OCI-LY1 (cell line): ENCODE measurements around the gene MOB2.

ENCODE experiments used
- H2AFZ ChIP-seq: fragments of 200-600 bp; sonication (generic), shearing (Covaris generic); 2 replicates; pipeline ENCODE4 v1.6.0; 2014; ENCODE audit warnings: antibody characterized with exemption, mild to moderate bottlenecking, low read length
- H3F3A ChIP-seq: fragments of 200-600 bp; sonication (generic), shearing (Covaris generic); 2 replicates; pipeline ENCODE4 v1.6.0; 2014; ENCODE audit warnings: mild to moderate bottlenecking, antibody characterized with exemption, low read length, moderate library complexity; ENCODE audit not compliant: insufficient read depth
- H3K27ac ChIP-seq: fragments of 200-600 bp; sonication (generic); 2 replicates; pipeline ENCODE4 v1.5.1; 2014; ENCODE audit warnings: low read length, mixed run types, mild to moderate bottlenecking, low read depth; ENCODE audit not compliant: poor library complexity, severe bottlenecking
- H3K27me3 ChIP-seq: fragments of 200-600 bp; sonication (generic); 2 replicates; pipeline ENCODE4 v1.6.0; 2014; ENCODE audit warnings: antibody characterized with exemption, mild to moderate bottlenecking, low read length, moderate library complexity; ENCODE audit not compliant: insufficient read depth
- H3K36me3 ChIP-seq: fragments of 200-600 bp; sonication (generic); 2 replicates; pipeline ENCODE4 v1.6.1; 2014; ENCODE audit warnings: mild to moderate bottlenecking, antibody characterized with exemption, low read length, moderate library complexity, mixed read lengths; ENCODE audit not compliant: insufficient read depth
- H3K4me1 ChIP-seq: fragments of 200-600 bp; sonication (generic); 2 replicates; pipeline ENCODE4 v1.5.1; 2014; ENCODE audit warnings: mild to moderate bottlenecking, low read length, moderate library complexity; ENCODE audit not compliant: insufficient read depth, severe bottlenecking
- H3K4me2 ChIP-seq: fragments of 200-600 bp; sonication (generic), shearing (Covaris generic); 2 replicates; pipeline ENCODE4 v1.6.1; 2014; ENCODE audit warnings: low read length
- H3K4me3 ChIP-seq: fragments of 200-600 bp; sonication (generic); 2 replicates; pipeline ENCODE4 v1.5.1; 2014; ENCODE audit warnings: low read length, low read depth, mild to moderate bottlenecking, mixed read lengths; ENCODE audit not compliant: poor library complexity, severe bottlenecking
- H3K79me2 ChIP-seq: fragments of 200-600 bp; shearing (Covaris generic); 2 replicates; pipeline ENCODE4 v1.6.1; 2016; ENCODE audit warnings: mixed run types, low read length, mixed read lengths; ENCODE audit not compliant: insufficient read depth
- H3K9ac ChIP-seq: fragments of 200-600 bp; sonication (generic), shearing (Covaris generic); 2 replicates; pipeline ENCODE4 v1.6.1; 2014; ENCODE audit warnings: mild to moderate bottlenecking, low read length, mixed read lengths
- H3K9me2 ChIP-seq: fragments of 200-600 bp; sonication (generic), shearing (Covaris generic); 2 replicates; pipeline ENCODE4 v1.6.1; 2014; ENCODE audit warnings: low read depth, mild to moderate bottlenecking, low read length, mixed read lengths
- H3K9me3 ChIP-seq: fragments of 200-600 bp; shearing (Covaris generic); 2 replicates; pipeline ENCODE4 v1.6.1; 2014; ENCODE audit warnings: low read length, mixed read lengths
- H4K20me1 ChIP-seq: fragments of 200-600 bp; sonication (generic), shearing (Covaris generic); 2 replicates; pipeline ENCODE4 v1.6.0; 2016; ENCODE audit warnings: mild to moderate bottlenecking, low read length; ENCODE audit not compliant: insufficient read depth
- CTCF ChIP-seq: fragments of 200-600 bp; sonication (generic), shearing (Covaris generic); IDR thresholded peaks from 2 replicates; pipeline ENCODE4 v1.5.1; 2017; ENCODE audit warnings: mild to moderate bottlenecking, antibody characterized with exemption, low read length, moderate library complexity, mixed read lengths
- EZH2 ChIP-seq: fragments of 200-600 bp; sonication (generic), shearing (Covaris generic); IDR thresholded peaks from 2 replicates; pipeline ENCODE4 v1.8.0; 2017; ENCODE audit warnings: borderline replicate concordance, mixed run types, mild to moderate bottlenecking, antibody characterized with exemption, low read length, moderate library complexity, mixed read lengths

Gene MOB2

GRCh38 chr11:1453611-1454034 lies 33.0 kb downstream of the MOB2 start:
- Histone ChIP-seq H3K27ac (no peak overlapping the region), H3K36me3 (no peaks in the 10 kb centered on the region), H3K9ac (no peak overlapping the region), H3K27me3 (peaks cover 5% of the 10 kb centered on the region), H3K4me2 (no peak overlapping the region), H3K9me2 (no peaks in the 10 kb centered on the region), H3K4me1 (no peaks in the 10 kb centered on the region), H2AFZ (no peak overlapping the region), H4K20me1 (no peaks in the 10 kb centered on the region), H3K9me3 (no peaks in the 10 kb centered on the region), H3K4me3 (no peak overlapping the region), H3F3A (no peaks in the 10 kb centered on the region), H3K79me2 (no peaks in the 10 kb centered on the region)
- TF ChIP-seq CTCF: peak; percentile 81
- no peak for TF ChIP-seq EZH2

- no peaks in the 10 kb centered on the region for H3K4me1 ChIP-seq
- no peak overlapping the region for H3K4me2 ChIP-seq
- TF ChIP-seq EZH2 (no peak), CTCF (no peak)
- H3K9me2 ChIP-seq: no peaks in the 10 kb centered on the region
- no peaks in the 10 kb centered on the region for H3F3A ChIP-seq
- H3K9me3 ChIP-seq: no peaks in the 10 kb centered on the region
- H4K20me1 ChIP-seq: no peaks in the 10 kb centered on the region
- no peak overlapping the region for H2AFZ ChIP-seq
- no peak overlapping the region for H3K27ac ChIP-seq
- no peaks in the 10 kb centered on the region for H3K36me3 ChIP-seq
- peaks cover 5% of the 10 kb centered on the region; the same call in 1 of the 2 replicates for H3K27me3 ChIP-seq
- no peak overlapping the region for H3K9ac ChIP-seq
- no peaks in the 10 kb centered on the region for H3K79me2 ChIP-seq
- H3K4me3 ChIP-seq: no peak overlapping the region
These were observed 33.8 kb downstream of the MOB2 start for GRCh38 chr11:1452744-1453143.

GRCh38 chr11:1451781-1452470 lies 34.7 kb downstream of the MOB2 start:
- no peak overlapping the region for H3K4me3 ChIP-seq
- H3K36me3 ChIP-seq: no peaks in the 10 kb centered on the region
- TF ChIP-seq CTCF: no peak
- no peak for TF ChIP-seq EZH2
- no peak overlapping the region for H3K9ac ChIP-seq
- peaks cover 5% of the 10 kb centered on the region; the same call in 1 of the 2 replicates for H3K27me3 ChIP-seq
- no peaks in the 10 kb centered on the region for H3K79me2 ChIP-seq
- no peak overlapping the region for H3K27ac ChIP-seq
- H3K9me3 ChIP-seq: no peaks in the 10 kb centered on the region
- no peak overlapping the region for H3K4me2 ChIP-seq
- no peaks in the 10 kb centered on the region for H3K9me2 ChIP-seq
- H2AFZ ChIP-seq: no peak overlapping the region
- no peaks in the 10 kb centered on the region for H3F3A ChIP-seq
- no peaks in the 10 kb centered on the region for H4K20me1 ChIP-seq
- H3K4me1 ChIP-seq: no peaks in the 10 kb centered on the region
